GM12872 (cell line): ENCODE results near the gene SGMS1.

Experiments used
- CTCF ChIP-seq: IDR thresholded peaks from 3 replicates; pipeline ENCODE4 v1.5.1; 2011; ENCODE audit warnings: low read depth, mild to moderate bottlenecking, low read length, moderate library complexity; ENCODE audit not compliant: insufficient read depth

SGMS1 gene

GRCh38 chr10:50541921-50542320 is 81.8 kb downstream of the SGMS1 start:
- no peak for TF ChIP-seq CTCF

GRCh38 chr10:50541317-50541716 is 82.4 kb downstream of the SGMS1 start:
- no peak for TF ChIP-seq CTCF

- TF ChIP-seq CTCF: no peak
These were observed 83.0 kb downstream of the SGMS1 start for GRCh38 chr10:50540826-50541122.

- TF ChIP-seq CTCF: no peak
These were observed 83.5 kb downstream of the SGMS1 start for GRCh38 chr10:50540069-50540825.

GRCh38 chr10:50538555-50539398 is 85.0 kb downstream of the SGMS1 start:
- TF ChIP-seq CTCF: no peak

GRCh38 chr10:50536617-50537240 is 87.0 kb downstream of the SGMS1 start:
- no peak for TF ChIP-seq CTCF

GRCh38 chr10:50533296-50533695 is 90.5 kb downstream of the SGMS1 start:
- no peak for TF ChIP-seq CTCF
